ENCODE data around the gene MCC.

The MCC gene

DNA sequence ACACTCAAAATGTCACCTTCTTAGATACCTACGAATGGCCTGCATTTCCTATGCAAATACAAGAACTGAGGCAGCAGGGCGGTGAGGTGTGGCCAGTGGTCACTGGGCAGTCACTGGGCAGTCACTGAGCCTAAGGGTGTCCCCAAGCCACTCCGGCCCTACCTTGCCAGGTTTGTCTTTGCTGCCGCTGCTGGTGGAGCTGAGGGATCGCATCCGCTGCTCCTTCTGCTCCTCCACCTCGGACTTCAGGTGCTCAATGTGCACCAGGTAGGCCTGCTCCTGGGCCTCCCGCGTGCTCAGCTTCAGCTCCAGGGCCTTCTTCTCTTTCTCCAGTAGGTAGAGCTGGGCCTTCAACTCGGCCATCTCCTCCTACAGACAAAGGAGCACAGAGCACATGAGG lies 439.3 kb downstream of the MCC start:
- no peak for DNase-seq (ENCODE audit: low read depth)
- H3K4me3 ChIP-seq (ENCODE audit: low read depth, low read length), result no peak overlapping the region
- TF ChIP-seq, protein P1, sequence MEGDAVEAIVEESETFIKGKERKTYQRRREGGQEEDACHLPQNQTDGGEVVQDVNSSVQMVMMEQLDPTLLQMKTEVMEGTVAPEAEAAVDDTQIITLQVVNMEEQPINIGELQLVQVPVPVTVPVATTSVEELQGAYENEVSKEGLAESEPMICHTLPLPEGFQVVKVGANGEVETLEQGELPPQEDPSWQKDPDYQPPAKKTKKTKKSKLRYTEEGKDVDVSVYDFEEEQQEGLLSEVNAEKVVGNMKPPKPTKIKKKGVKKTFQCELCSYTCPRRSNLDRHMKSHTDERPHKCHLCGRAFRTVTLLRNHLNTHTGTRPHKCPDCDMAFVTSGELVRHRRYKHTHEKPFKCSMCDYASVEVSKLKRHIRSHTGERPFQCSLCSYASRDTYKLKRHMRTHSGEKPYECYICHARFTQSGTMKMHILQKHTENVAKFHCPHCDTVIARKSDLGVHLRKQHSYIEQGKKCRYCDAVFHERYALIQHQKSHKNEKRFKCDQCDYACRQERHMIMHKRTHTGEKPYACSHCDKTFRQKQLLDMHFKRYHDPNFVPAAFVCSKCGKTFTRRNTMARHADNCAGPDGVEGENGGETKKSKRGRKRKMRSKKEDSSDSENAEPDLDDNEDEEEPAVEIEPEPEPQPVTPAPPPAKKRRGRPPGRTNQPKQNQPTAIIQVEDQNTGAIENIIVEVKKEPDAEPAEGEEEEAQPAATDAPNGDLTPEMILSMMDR (IDR thresholded peaks at IDR 0.05; ENCODE audit: control insufficient read depth, extremely low read depth, insufficient read depth), result no peak

DNA sequence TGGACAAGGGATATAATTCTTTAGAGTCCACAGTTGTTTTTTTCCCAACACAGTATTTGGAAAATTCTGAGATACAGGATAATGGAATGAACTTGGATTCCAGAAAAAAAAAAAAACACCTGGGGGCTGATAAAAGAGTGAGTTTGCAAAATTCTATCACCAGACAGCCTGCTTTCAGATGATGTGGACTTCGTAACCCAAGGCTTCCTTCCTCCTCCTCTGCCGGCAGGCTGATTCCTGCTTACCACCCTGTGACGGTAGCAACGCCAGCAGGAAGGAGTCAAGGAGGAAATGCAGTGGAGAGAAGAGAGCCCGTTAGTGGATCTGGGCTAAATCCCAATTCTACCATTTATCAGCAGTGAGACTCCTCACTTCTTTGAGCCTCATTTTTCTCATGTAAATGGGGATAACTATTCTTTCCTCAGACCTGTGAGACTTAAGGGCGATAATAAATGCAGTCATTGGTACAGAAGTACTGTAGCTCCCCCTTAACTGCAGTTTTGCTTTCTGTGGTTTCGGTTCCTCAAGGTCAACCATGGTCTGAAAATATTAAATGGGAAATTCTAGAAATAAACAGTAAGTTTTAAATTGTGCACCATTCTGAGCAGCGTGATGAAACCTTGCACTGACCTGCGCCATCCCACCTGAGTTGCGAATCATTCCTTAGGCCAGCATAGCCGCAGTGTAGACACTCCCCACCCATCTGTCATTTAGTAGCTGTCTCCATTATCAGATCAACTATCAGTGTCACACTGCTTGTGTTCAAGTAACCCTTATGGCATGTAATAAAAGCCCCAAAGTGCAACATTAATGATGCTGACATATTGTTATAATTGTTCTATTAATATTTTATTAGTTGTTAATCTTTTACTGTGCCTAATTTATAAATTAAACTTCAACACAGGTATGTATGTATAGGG lies 440.3 kb downstream of the MCC start:
- DNase-seq (ENCODE audit: low read depth), result no peak
- H3K4me3 ChIP-seq (ENCODE audit: low read depth, low read length), result no peak overlapping the region
- TF ChIP-seq, protein P1 (IDR thresholded peaks at IDR 0.05; ENCODE audit: control insufficient read depth, extremely low read depth, insufficient read depth), result no peak

DNA sequence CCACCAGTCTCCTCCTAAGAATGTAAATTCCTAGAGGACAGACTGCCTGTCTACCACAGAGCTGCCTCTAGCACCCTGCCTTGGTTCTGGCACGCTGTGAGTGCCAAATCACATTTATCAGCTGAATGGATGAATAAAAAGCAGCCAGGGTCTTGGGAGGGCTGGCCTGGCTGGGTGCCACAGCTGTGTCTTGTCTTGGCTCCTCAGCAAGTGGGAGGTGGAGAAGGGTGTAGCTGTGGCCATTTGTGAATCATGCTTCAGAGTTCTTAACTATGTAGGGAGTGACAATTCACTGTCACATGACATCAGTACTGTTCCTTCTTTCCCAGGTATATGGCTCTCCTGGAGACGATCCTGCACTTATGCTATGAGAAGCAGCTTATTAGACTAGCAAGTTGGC lies 441.0 kb downstream of the MCC start:
- DNase-seq (ENCODE audit: low read depth), result no peak
- H3K4me3 ChIP-seq (ENCODE audit: low read depth, low read length), result no peak overlapping the region
- TF ChIP-seq, protein P1 (IDR thresholded peaks at IDR 0.05; ENCODE audit: control insufficient read depth, extremely low read depth, insufficient read depth), result no peak

DNA sequence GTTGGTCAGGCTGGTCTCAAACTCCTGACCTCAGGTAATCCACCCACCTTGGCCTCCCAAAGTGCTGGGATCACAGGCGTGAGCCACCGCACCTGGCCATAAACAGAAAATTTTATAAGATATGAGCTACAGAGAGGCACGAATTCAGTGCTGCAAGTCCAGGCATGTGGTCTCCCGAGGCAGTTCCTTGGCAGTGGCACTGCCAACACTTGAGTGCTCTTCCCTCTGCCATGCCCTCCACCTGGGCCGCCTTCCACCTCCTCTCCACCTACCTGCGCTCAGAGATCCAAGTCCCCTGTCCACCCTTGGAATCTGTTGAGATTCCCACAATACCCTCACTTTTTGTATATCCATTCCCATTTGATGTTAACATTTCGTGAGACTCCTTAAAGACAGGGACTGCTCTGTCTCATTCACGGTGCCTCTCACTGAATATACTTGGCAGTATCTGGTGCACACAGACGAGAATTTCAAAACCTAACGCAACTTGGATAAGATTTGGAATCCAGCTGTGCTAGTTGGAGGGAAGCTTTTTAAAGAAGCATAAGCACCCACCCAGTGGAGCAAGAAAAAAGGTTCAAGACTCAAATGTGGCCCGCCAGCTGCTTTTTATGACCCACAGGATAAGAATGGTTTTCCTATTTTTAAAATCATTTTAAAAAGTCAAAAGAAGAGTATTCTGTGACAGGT lies 443.3 kb downstream of the MCC start:
- H3K4me3 ChIP-seq (ENCODE audit: low read depth, low read length), result no peak overlapping the region
- TF ChIP-seq, protein P1 (IDR thresholded peaks at IDR 0.05; ENCODE audit: control insufficient read depth, extremely low read depth, insufficient read depth), result no peak
- DNase-seq (ENCODE audit: low read depth), result no peak

DNA sequence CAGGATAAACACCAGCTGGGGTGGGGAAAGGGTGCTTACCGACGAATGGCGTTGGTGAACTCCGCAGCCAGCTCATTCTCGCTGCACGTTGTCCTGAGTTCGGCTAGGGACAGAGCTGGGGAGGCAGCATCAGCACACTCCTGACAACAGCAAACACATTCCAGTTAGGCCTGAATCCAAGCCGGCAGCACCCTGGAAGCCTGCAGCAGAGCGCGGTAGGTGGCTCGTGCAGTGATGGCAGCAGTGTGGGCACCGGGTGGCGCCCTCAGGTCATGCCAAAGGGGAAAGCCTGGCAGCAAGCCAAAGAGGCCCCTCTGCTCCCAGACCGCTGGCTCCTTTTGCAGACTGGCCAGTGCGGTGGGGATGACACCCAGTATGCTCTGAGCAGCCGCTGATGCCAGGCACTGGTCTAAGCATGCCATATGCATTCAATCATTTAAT lies 444.7 kb downstream of the MCC start:
- H3K4me3 ChIP-seq (ENCODE audit: low read depth, low read length), result no peak overlapping the region
- TF ChIP-seq, protein P1 (IDR thresholded peaks at IDR 0.05; ENCODE audit: control insufficient read depth, extremely low read depth, insufficient read depth), result peak; percentile 59
- no peak for DNase-seq (ENCODE audit: low read depth)

DNA sequence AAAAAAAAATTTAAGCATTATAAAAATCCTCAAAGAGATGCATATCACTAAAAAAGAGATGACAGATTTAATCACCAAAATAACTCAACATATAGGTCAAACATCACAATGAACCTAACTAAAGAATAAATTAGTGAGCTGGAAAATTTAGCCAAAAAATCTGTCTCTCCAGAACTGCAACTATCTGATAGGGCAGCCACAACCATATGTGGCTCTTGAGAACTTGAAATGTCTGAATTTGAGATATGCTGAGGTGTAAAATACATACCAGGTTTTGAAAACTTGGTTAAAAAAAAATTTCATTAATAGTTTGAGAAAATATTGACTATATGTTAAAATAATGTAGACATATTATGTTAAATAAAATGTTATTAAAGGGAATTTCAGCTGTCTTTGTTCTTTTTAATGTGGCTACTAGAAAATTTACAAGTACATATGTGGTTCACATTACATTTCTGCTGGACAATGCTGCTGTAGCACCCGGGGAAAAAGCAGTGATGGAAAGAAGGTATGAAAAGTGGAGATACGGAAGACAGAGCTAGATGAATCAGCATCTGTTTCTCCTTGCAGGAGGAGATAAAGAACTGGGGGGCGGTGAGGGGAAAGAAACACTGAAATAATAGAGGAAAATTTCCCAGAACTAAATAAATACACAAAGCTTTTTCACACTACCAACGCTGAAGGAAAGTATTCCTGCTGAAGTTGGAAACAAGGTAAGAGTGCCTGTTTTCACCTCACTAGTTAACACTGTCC lies 445.6 kb downstream of the MCC start:
- no peak for DNase-seq (ENCODE audit: low read depth)
- TF ChIP-seq, protein P1 (IDR thresholded peaks at IDR 0.05; ENCODE audit: control insufficient read depth, extremely low read depth, insufficient read depth), result no peak
- H3K4me3 ChIP-seq (ENCODE audit: low read depth, low read length), result no peak overlapping the region
